IMR-90 (cell line): ENCODE data around the gene TMX2.

Experiments
- BHLHE40 ChIP-seq: fragments of 150-350 bp; IDR thresholded peaks from 2 replicates; pipeline ENCODE4 v1.6.1; 2016; ENCODE audit warnings: mild to moderate bottlenecking, low read depth, low read length
- CEBPB ChIP-seq: IDR thresholded peaks from 2 replicates; pipeline ENCODE4 v1.6.1; 2012; ENCODE audit warnings: low read depth, low read length, improper control_type of control experiment
- FOS ChIP-seq: fragments of 150-350 bp; IDR thresholded peaks from 2 replicates; pipeline ENCODE4 v1.6.1; 2016; ENCODE audit warnings: low read depth, low read length
- MAFK ChIP-seq: IDR thresholded peaks from 2 replicates; pipeline ENCODE4 v1.6.1; 2012; ENCODE audit warnings: low read depth, low read length, improper control_type of control experiment
- MXI1 ChIP-seq: IDR thresholded peaks from 2 replicates; pipeline ENCODE4 v1.6.1; 2012; ENCODE audit warnings: low read depth, mild to moderate bottlenecking, low read length, moderate library complexity, borderline replicate concordance
- POLR2A ChIP-seq: IDR thresholded peaks from 2 replicates; pipeline ENCODE4 v1.6.1; 2012; ENCODE audit warnings: mild to moderate bottlenecking, low read depth, low read length
- RAD21 ChIP-seq: IDR thresholded peaks from 2 replicates; pipeline ENCODE4 v1.6.1; 2012; ENCODE audit warnings: low read length, improper control_type of control experiment
- RCOR1 ChIP-seq: IDR thresholded peaks from 2 replicates; pipeline ENCODE4 v1.6.1; 2012; ENCODE audit warnings: mild to moderate bottlenecking, low read length, improper control_type of control experiment; ENCODE audit not compliant: insufficient replicate concordance
- RFX5 ChIP-seq: IDR thresholded peaks from 2 replicates; pipeline ENCODE4 v1.8.0; 2012; ENCODE audit warnings: low read depth, mild to moderate bottlenecking, low read length, moderate library complexity
- SMC3 ChIP-seq: fragments of 150-350 bp; IDR thresholded peaks from 2 replicates; pipeline ENCODE4 v1.6.1; 2016; ENCODE audit warnings: low read depth, mild to moderate bottlenecking, antibody characterized with exemption, low read length, moderate library complexity
- TF ChIP-seq, protein P1 (sequence below): conservative IDR thresholded peaks from 2 replicates; pipeline ENCODE4 v1.5.1; 2012; ENCODE audit warnings: mild to moderate bottlenecking, low read depth, low read length, improper control_type of control experiment
- TF ChIP-seq, protein P2 (sequence below): fragments of 150-350 bp; IDR thresholded peaks from 2 replicates; pipeline ENCODE4 v1.6.1; 2017; ENCODE audit warnings: mild to moderate bottlenecking, antibody characterized with exemption, low read length, low read depth

DNA sequence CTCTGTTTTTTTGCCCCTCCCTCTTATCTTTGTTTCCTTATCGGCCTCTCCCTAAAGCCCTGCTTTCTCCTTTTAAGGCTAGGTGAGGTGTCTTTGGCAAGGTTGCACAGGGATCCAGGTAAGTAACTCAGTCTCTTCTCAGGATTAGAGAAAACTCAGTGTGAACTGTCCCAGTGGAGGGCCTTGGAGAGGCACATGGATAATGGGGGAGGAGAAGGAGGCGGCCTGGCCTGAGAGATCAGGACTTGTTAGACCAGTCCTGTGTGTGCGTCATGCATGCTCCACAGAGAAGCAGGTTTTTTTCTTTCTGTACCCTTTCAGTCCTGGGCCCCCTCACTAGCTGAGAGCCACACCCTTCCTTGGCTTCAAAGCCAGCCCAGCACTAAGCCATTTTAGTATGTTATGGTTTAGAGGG, 69.1 kb downstream of the TMX2 start:
- TF ChIP-seq CEBPB: no peak
- TF ChIP-seq, protein P1, sequence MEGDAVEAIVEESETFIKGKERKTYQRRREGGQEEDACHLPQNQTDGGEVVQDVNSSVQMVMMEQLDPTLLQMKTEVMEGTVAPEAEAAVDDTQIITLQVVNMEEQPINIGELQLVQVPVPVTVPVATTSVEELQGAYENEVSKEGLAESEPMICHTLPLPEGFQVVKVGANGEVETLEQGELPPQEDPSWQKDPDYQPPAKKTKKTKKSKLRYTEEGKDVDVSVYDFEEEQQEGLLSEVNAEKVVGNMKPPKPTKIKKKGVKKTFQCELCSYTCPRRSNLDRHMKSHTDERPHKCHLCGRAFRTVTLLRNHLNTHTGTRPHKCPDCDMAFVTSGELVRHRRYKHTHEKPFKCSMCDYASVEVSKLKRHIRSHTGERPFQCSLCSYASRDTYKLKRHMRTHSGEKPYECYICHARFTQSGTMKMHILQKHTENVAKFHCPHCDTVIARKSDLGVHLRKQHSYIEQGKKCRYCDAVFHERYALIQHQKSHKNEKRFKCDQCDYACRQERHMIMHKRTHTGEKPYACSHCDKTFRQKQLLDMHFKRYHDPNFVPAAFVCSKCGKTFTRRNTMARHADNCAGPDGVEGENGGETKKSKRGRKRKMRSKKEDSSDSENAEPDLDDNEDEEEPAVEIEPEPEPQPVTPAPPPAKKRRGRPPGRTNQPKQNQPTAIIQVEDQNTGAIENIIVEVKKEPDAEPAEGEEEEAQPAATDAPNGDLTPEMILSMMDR: no peak
- no peak for TF ChIP-seq MXI1
- TF ChIP-seq FOS: no peak
- TF ChIP-seq POLR2A: no peak
- TF ChIP-seq RAD21: no peak
- TF ChIP-seq, protein P2, sequence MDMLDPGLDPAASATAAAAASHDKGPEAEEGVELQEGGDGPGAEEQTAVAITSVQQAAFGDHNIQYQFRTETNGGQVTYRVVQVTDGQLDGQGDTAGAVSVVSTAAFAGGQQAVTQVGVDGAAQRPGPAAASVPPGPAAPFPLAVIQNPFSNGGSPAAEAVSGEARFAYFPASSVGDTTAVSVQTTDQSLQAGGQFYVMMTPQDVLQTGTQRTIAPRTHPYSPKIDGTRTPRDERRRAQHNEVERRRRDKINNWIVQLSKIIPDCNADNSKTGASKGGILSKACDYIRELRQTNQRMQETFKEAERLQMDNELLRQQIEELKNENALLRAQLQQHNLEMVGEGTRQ: no peak
- TF ChIP-seq BHLHE40: no peak
- TF ChIP-seq RCOR1: no peak
- no peak for TF ChIP-seq MAFK
- TF ChIP-seq RFX5: no peak
- no peak for TF ChIP-seq SMC3
